Sigmoid colon (tissue), 7 donors: ENCODE data around the gene CCDC61. TPM values are rescaled to one million over a fixed set of nuclear protein-coding genes. Genes with fewer than 3 reads are reported as not detected.

ENCODE experiments used
- DNase-seq: peaks from one replicate; pipeline ENCODE4 v3.0.0-alpha.2; 2019
- H3K27ac ChIP-seq, 4 donors: fragments of 200-600 bp; sonication (generic); one replicate each; pipeline ENCODE4 v1.5.1; 2016 to 2019; ENCODE audit warnings: mild to moderate bottlenecking in 1 of 4
- H3K27me3 ChIP-seq, 3 donors: fragments of 200-600 bp; sonication (generic); one replicate each; pipeline ENCODE4 v1.5.1; 2019; ENCODE audit warnings: mild to moderate bottlenecking in 1 of 3
- H3K36me3 ChIP-seq, 4 donors: fragments of 200-600 bp; sonication (generic); one replicate each; pipeline ENCODE4 v1.5.1; 2016 to 2019
- H3K4me1 ChIP-seq, 4 donors: fragments of 200-600 bp; sonication (generic); one replicate each; pipeline ENCODE4 v1.5.1; 2017 to 2019
- H3K4me3 ChIP-seq, 4 donors: fragments of 200-600 bp; sonication (generic); one replicate each; pipeline ENCODE4 v1.5.1; 2017 to 2019; ENCODE audit warnings: mild to moderate bottlenecking in 2 of 4, moderate library complexity in 1 of 4
- H3K9me3 ChIP-seq, 4 donors: fragments of 200-600 bp in 3 of 4; sonication (generic) in 3 of 4; one replicate each; pipeline versions ENCODE4 v1.5.1 to v1.6.1; 2013 to 2019
- CTCF ChIP-seq, 4 experiments: fragments of 450-650 bp in 3 of 4; fragments of 200-600 bp in 1 of 4; IDR thresholded peaks; one replicate each; pipeline ENCODE4 v1.5.1; 2016 to 2019; ENCODE audit warnings: antibody characterized with exemption in 4 of 4, mild to moderate bottlenecking in 3 of 4, moderate library complexity in 2 of 4
- EP300 ChIP-seq, 4 donors: sonication (generic); formaldehyde crosslinking; IDR thresholded peaks; one replicate each; pipeline ENCODE4 v1.6.1; 2017; ENCODE audit warnings: antibody characterized with exemption in 4 of 4
- POLR2A ChIP-seq, 2 donors: fragments of 450-650 bp; IDR thresholded peaks; one replicate each; pipeline ENCODE4 v1.6.1; 2016; ENCODE audit warnings: antibody characterized with exemption in 2 of 2, mild to moderate bottlenecking in 2 of 2, moderate library complexity in 2 of 2
- POLR2AphosphoS5 ChIP-seq, 4 donors: sonication (generic); formaldehyde crosslinking; IDR thresholded peaks; one replicate each; pipeline ENCODE4 v1.6.1; 2017; ENCODE audit warnings: antibody characterized with exemption in 4 of 4
- WGBS, 2 donors: extraction: QIAGEN DNeasy Blood & Tissue Kit; methylation state at CpG; one replicate each; pipeline ENCODE4 v1.1.7; 2013; 5-methylcytosine and 5-hydroxymethylcytosine counted together
- intact Hi-C: fragments of 100-400 bp; cut with DNase I; formaldehyde crosslinking; loops from one replicate; pipeline ENCODE4 v1.15.1; 2023
- polyA plus RNA-seq, 3 donors: library from polyadenylated mRNA; stranded (reverse); fragments of 200-250 nt; gene quantifications; one replicate each; pipeline ENCODE4 v1.2.3, GENCODE V29; 2013
- total RNA-seq, 4 donors: library from RNA; depleted of rRNA; stranded (reverse); fragments of >200 nt; gene quantifications; one replicate each; pipeline ENCODE4 v1.1.0, GENCODE V29; 2016
- donor health status: healthy with polysubstance abuse.
- donor health status: Bipolar disorder and iron deficiency.
- donor health status: healthy.

Gene CCDC61
- total and polyA plus RNA-seq, 7 donors, result 5.0 to 16.3 (median 10.6) TPM

DNA sequence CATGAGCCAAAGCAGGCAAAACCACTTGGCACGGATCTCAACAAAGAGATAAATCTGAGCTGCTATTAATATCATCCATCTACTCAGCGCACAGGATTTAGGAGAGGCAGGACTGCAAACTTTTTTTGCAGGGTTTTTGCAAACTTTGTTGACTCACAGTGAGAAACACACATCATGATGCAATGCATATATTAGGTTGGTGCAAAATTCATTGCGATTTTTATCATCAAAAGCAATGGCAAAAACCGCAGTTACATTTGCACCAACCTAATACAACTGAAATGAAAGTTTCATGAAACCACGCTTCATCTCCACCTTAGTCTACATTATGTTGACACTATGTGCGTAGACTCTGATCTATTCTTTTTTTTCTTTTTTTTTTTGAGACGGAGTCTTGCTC, 17.1 kb upstream of the CCDC61 start:
- WGBS, 2 donors, result 70 to 92% methylated on average over 7 of the region's 7 CpGs
- no peaks in the 10 kb centered on the region for H3K9me3 ChIP-seq
- H3K4me1 ChIP-seq, result peaks cover 0 to 6% (median 6%) of the 10 kb centered on the region in 4 donors
- intact Hi-C loops, result no loop called here
- no peaks in the 10 kb centered on the region for H3K36me3 ChIP-seq
- TF ChIP-seq EP300 (IDR thresholded peaks at IDR 0.05) (no peak), POLR2A (IDR thresholded peaks at IDR 0.05) (no peak), POLR2AphosphoS5 (IDR thresholded peaks at IDR 0.05) (no peak), CTCF (IDR thresholded peaks at IDR 0.05) (no peak)
- no peak overlapping the region for H3K4me3 ChIP-seq
- no peak for DNase-seq
- H3K27me3 ChIP-seq, result peaks cover 8 to 34% (median 31%) of the 10 kb centered on the region in 3 donors
- no peak overlapping the region for H3K27ac ChIP-seq

- no peak for DNase-seq
- no peaks in the 10 kb centered on the region for H3K4me1 ChIP-seq
- no peaks in the 10 kb centered on the region for H3K9me3 ChIP-seq
- TF ChIP-seq POLR2AphosphoS5 (IDR thresholded peaks at IDR 0.05) (no peak), POLR2A (IDR thresholded peaks at IDR 0.05) (no peak), EP300 (IDR thresholded peaks at IDR 0.05) (no peak), CTCF (IDR thresholded peaks at IDR 0.05) (no peak)
- H3K27me3 ChIP-seq, result peaks cover 0 to 14% (median 6%) of the 10 kb centered on the region in 3 donors
- WGBS, 2 donors, result 54 to 55% methylated on average over 2 of the region's 2 CpGs
- H3K27ac ChIP-seq, result no peak overlapping the region
- intact Hi-C loops, result no loop called here
- no peaks in the 10 kb centered on the region for H3K36me3 ChIP-seq
- no peak overlapping the region for H3K4me3 ChIP-seq
Measured at GRCh38 chr19:45981350-45981749, 13.9 kb upstream of the CCDC61 start.

- DNase-seq, result no peak
- Histone ChIP-seq H3K27ac (no peak overlapping the region), H3K9me3 (no peaks in the 10 kb centered on the region), H3K4me3 (no peak overlapping the region), H3K27me3 (peaks cover 0 to 12% (median 0%) of the 10 kb centered on the region in 3 donors), H3K36me3 (no peaks in the 10 kb centered on the region), H3K4me1 (no peaks in the 10 kb centered on the region)
- intact Hi-C loops, result no loop called here
- WGBS, 2 donors, result 84 to 88% methylated on average over 7 of the region's 7 CpGs
- no peak for TF ChIP-seq POLR2A (IDR thresholded peaks at IDR 0.05)
- TF ChIP-seq CTCF (IDR thresholded peaks at IDR 0.05), result no peak
- TF ChIP-seq EP300 (IDR thresholded peaks at IDR 0.05), result no peak
- TF ChIP-seq POLR2AphosphoS5 (IDR thresholded peaks at IDR 0.05), result no peak
Measured at GRCh38 chr19:45985321-45985720, 9.9 kb upstream of the CCDC61 start.

GRCh38 chr19:45990113-45990728, 5.0 kb upstream of the CCDC61 start:
- 88 to 89% methylated on average over 12 of the region's 12 CpGs for WGBS, 2 donors
- DNase-seq, result no peak
- Histone ChIP-seq H3K27me3 (no peaks in the 10 kb centered on the region), H3K27ac (peak overlapping the region in 1 of 4 donors; percentile 41), H3K4me3 (no peak overlapping the region), H3K36me3 (no peaks in the 10 kb centered on the region), H3K9me3 (no peaks in the 10 kb centered on the region), H3K4me1 (peaks cover 0 to 6% (median 0%) of the 10 kb centered on the region in 4 donors)
- TF ChIP-seq POLR2AphosphoS5 (IDR thresholded peaks at IDR 0.05) (no peak), EP300 (IDR thresholded peaks at IDR 0.05) (no peak), POLR2A (IDR thresholded peaks at IDR 0.05) (no peak), CTCF (IDR thresholded peaks at IDR 0.05) (no peak)
- intact Hi-C loops, result no loop called here
